ENCODE measurements around the gene FKBP4. TPM values are rescaled to one million over a fixed set of nuclear protein-coding genes. Genes with fewer than 3 reads are reported as not detected.

The FKBP4 gene
- total and polyA plus RNA-seq, 2 of the 13 experiments (the other 11 are each of a cell fraction or from before 2014, with no cell fraction given): 25.7 to 66.1 TPM

- TF ChIP-seq PRDM10 (CRISPR knock-in tag; IDR thresholded peaks at IDR 0.05; ENCODE audit: low read depth): peak; percentile 86
- peak; percentile 91 for TF ChIP-seq ELF1 (CRISPR knock-in tag; IDR thresholded peaks at IDR 0.05)
- TF ChIP-seq ZNF10 (CRISPR knock-in tag; IDR thresholded peaks at IDR 0.05; ENCODE audit: borderline replicate concordance, low read depth): no peak
- TF ChIP-seq SALL2 (CRISPR knock-in tag; IDR thresholded peaks at IDR 0.05): peak; percentile 96
- peak; percentile 59; the same call in 1 of the 2 replicates for TF ChIP-seq ZNF800 (CRISPR knock-in tag; IDR thresholded peaks at IDR 0.05)
- 0 out of 2 replicates have a peak, but pooled peaks have one; percentile 48 for TF ChIP-seq SNAPC4 (CRISPR knock-in tag; IDR thresholded peaks at IDR 0.05)
- TF ChIP-seq ZNF614 (CRISPR knock-in tag; IDR thresholded peaks at IDR 0.05; ENCODE audit: borderline replicate concordance): peak; percentile 85; the same call in 1 of the 2 replicates
- TF ChIP-seq ZNF670 (CRISPR knock-in tag; IDR thresholded peaks at IDR 0.05; ENCODE audit: borderline replicate concordance): peak; percentile 91
- TF ChIP-seq ZNF232 (CRISPR knock-in tag; IDR thresholded peaks at IDR 0.05; ENCODE audit: borderline replicate concordance): peak; percentile 75; the same call in 1 of the 2 replicates
- 0 out of 2 replicates have a peak, but pooled peaks have one; percentile 82 for TF ChIP-seq ZNF296 (CRISPR knock-in tag; conservative IDR thresholded peaks at IDR 0.05)
- TF ChIP-seq SAP130 (CRISPR knock-in tag; IDR thresholded peaks at IDR 0.05; ENCODE audit: low read depth): peak; percentile 94
- TF ChIP-seq ZXDC (CRISPR knock-in tag; IDR thresholded peaks at IDR 0.05): peak; percentile 79; the same call in 1 of the 2 replicates
- TF ChIP-seq RFX3 (CRISPR knock-in tag; IDR thresholded peaks at IDR 0.05): peak; percentile 98
- TF ChIP-seq ZNF672 (CRISPR knock-in tag; IDR thresholded peaks at IDR 0.05): no peak
Observed at GRCh38 chr12:2812290-2813213, 17.8 kb downstream of the FKBP4 start, which contains the start of gene ITFG2 (continued).

All from HepG2 (cell line).